Tibial artery (tissue), 4 donors: ENCODE measurements around the gene TMEM179B.

Experiments used
- DNase-seq, 2 donors: peaks; one replicate each; pipeline ENCODE4 v3.0.0-alpha.2; 2019
- H3K27ac ChIP-seq, 2 donors: fragments of 200-600 bp; sonication (generic) in 1 of 2; 1 replicate in 1 of 2; 2 replicates in 1 of 2; pipeline ENCODE4 v1.5.1; 2018 to 2019; ENCODE audit warnings: mild to moderate bottlenecking in 1 of 2
- H3K27me3 ChIP-seq, 2 donors: fragments of 200-600 bp; sonication (generic) in 1 of 2; one replicate each; pipeline versions ENCODE4 v1.5.1 to v1.6.0; 2016 to 2019
- H3K36me3 ChIP-seq, 3 donors: fragments of 200-600 bp; sonication (generic) in 2 of 3; one replicate each; pipeline ENCODE4 v1.5.1; 2016 to 2019; ENCODE audit warnings: mild to moderate bottlenecking in 2 of 3
- H3K4me1 ChIP-seq, 4 donors: fragments of 200-600 bp; sonication (generic) in 2 of 4; 1 replicate in 3 of 4; 2 replicates in 1 of 4; pipeline ENCODE4 v1.5.1; 2016 to 2019
- H3K4me3 ChIP-seq, 2 donors: fragments of 200-600 bp; sonication (generic) in 1 of 2; 1 replicate in 1 of 2; 2 replicates in 1 of 2; pipeline ENCODE4 v1.5.1; 2018 to 2019; ENCODE audit warnings: mild to moderate bottlenecking in 2 of 2
- H3K9me3 ChIP-seq, 3 donors: fragments of 200-600 bp; sonication (generic) in 1 of 3; one replicate each; pipeline ENCODE4 v1.5.1; 2016 to 2019
- CTCF ChIP-seq, 2 experiments: fragments of 200-600 bp in 1 of 2; fragments of 450-650 bp in 1 of 2; IDR thresholded peaks; one replicate each; pipeline ENCODE4 v1.5.1; 2017 to 2019; ENCODE audit warnings: antibody characterized with exemption in 2 of 2, mild to moderate bottlenecking in 1 of 2, moderate library complexity in 1 of 2
- intact Hi-C: fragments of 100-400 bp; cut with DNase I; formaldehyde crosslinking; loops from one replicate; pipeline ENCODE4 v1.15.0; 2023; ENCODE audit warnings: low total_unique reads

TMEM179B gene

GRCh38 chr11:62804310-62805075, 17.3 kb downstream of the TMEM179B start:
- no peak for TF ChIP-seq CTCF (IDR thresholded peaks at IDR 0.05)
- intact Hi-C loops: no loop called here
- no peaks in the 10 kb centered on the region for H3K9me3 ChIP-seq
- no peak for DNase-seq
- H3K27me3 ChIP-seq: no peaks in the 10 kb centered on the region
- H3K4me3 ChIP-seq: peak overlapping the region; percentile 81 to 82
- H3K36me3 ChIP-seq: peaks cover 40 to 53% (median 43%) of the 10 kb centered on the region in 3 donors
- H3K27ac ChIP-seq: peak overlapping the region; percentile 89 to 95
- peaks cover 0 to 25% (median 23%) of the 10 kb centered on the region in 4 donors for H3K4me1 ChIP-seq

GRCh38 chr11:62805076-62805892, 18.1 kb downstream of the TMEM179B start, which contains the start of gene NXF1:
NXF1 (minus strand) TSS chr11:62805440; CDS start chr11:62805356, 84 bp downstream.
- peaks cover 0 to 25% (median 23%) of the 10 kb centered on the region in 4 donors for H3K4me1 ChIP-seq
- peak in 1 of 2 experiments; percentile 36 for TF ChIP-seq CTCF (IDR thresholded peaks at IDR 0.05)
- no peaks in the 10 kb centered on the region for H3K27me3 ChIP-seq
- peaks cover 33 to 45% (median 35%) of the 10 kb centered on the region in 3 donors for H3K36me3 ChIP-seq
- H3K9me3 ChIP-seq: no peaks in the 10 kb centered on the region
- peak within 1 kb of the TSS; percentile 89 to 95 for H3K27ac ChIP-seq
- DNase-seq: peak; percentile 91 to 96
- peak within 1 kb of the TSS; percentile 81 to 82 for H3K4me3 ChIP-seq
- intact Hi-C loops: no loop called here

GRCh38 chr11:62805961-62806441, 18.8 kb downstream of the TMEM179B start:
- Histone ChIP-seq H3K4me1 (peaks cover 0 to 25% (median 23%) of the 10 kb centered on the region in 4 donors), H3K27me3 (no peaks in the 10 kb centered on the region), H3K27ac (peak overlapping the region; percentile 89 to 95), H3K9me3 (no peaks in the 10 kb centered on the region), H3K36me3 (peaks cover 25 to 38% (median 28%) of the 10 kb centered on the region in 3 donors), H3K4me3 (peak overlapping the region; percentile 81 to 82)
- no peak for DNase-seq
- no peak for TF ChIP-seq CTCF (IDR thresholded peaks at IDR 0.05)
- intact Hi-C loops: no loop called here

- peaks cover 19 to 31% (median 21%) of the 10 kb centered on the region in 3 donors for H3K36me3 ChIP-seq
- H3K9me3 ChIP-seq: no peaks in the 10 kb centered on the region
- peak in 1 of 2 donors; percentile 40 for DNase-seq
- peak overlapping the region; percentile 89 to 95 for H3K27ac ChIP-seq
- H3K27me3 ChIP-seq: no peaks in the 10 kb centered on the region
- intact Hi-C loops: no loop called here
- H3K4me3 ChIP-seq: no peak overlapping the region
- TF ChIP-seq CTCF (IDR thresholded peaks at IDR 0.05): no peak
- H3K4me1 ChIP-seq: peaks cover 0 to 25% (median 23%) of the 10 kb centered on the region in 4 donors
Measured at GRCh38 chr11:62806611-62807121, 19.5 kb downstream of the TMEM179B start.

- Histone ChIP-seq H3K4me1 (peaks cover 0 to 9% (median 7%) of the 10 kb centered on the region in 4 donors), H3K27me3 (no peaks in the 10 kb centered on the region), H3K36me3 (peaks cover 10 to 32% (median 11%) of the 10 kb centered on the region in 3 donors), H3K27ac (no peak overlapping the region), H3K4me3 (no peak overlapping the region), H3K9me3 (no peaks in the 10 kb centered on the region)
- TF ChIP-seq CTCF (IDR thresholded peaks at IDR 0.05): no peak
- intact Hi-C loops: no loop called here
- DNase-seq: no peak
Measured at GRCh38 chr11:62810748-62811147, 23.5 kb downstream of the TMEM179B start.
